ENCODE data around the gene CCL19. TPM values are rescaled to one million over a fixed set of nuclear protein-coding genes. Genes with fewer than 3 reads are reported as not detected.

Gene CCL19
- total RNA-seq, 1 experiment from 2014 or later = not detected

DNA sequence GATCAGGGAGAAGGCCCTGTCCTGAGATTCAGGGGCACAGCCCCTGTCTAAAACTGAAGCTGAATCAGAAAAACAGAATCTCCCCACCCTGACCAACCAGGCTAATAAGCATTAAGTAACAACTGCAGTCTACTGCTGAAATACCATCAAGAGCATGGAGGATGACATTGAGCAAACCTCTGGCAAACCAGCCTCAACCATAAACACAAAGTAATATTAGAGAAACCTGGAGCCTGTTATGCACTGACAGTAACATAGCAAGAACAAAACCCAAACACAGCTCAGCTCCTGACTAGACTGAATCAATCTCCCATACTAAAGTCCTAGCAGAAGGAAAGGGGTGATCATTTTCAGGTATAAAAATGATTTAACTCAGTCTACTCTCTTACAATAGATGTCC is 43.6 kb upstream of the CCL19 start:
- TF ChIP-seq TCF7L2 (IDR thresholded peaks at IDR 0.05; ENCODE audit: borderline replicate concordance, extremely low read depth, insufficient read depth, insufficient read length) (no peak), POLR2A (IDR thresholded peaks at IDR 0.05; ENCODE audit: borderline replicate concordance, extremely low read depth, insufficient read depth, insufficient read length) (no peak), EZH2phosphoT487 (IDR thresholded peaks at IDR 0.05; ENCODE audit: borderline replicate concordance) (no peak), YY1 (IDR thresholded peaks at IDR 0.05; ENCODE audit: extremely low read depth, insufficient replicate concordance, low read depth, low read length) (no peak), CEBPB (IDR thresholded peaks at IDR 0.05; ENCODE audit: low read depth) (no peak), JUND (IDR thresholded peaks at IDR 0.05) (no peak), SIN3A (IDR thresholded peaks at IDR 0.05; ENCODE audit: low read depth) (no peak), ZFX (IDR thresholded peaks at IDR 0.05) (no peak), POLR2AphosphoS5 (IDR thresholded peaks at IDR 0.05; ENCODE audit: low read depth, low read length) (no peak), FOSL1 (IDR thresholded peaks at IDR 0.05; ENCODE audit: low read depth) (no peak), SRF (IDR thresholded peaks at IDR 0.05; ENCODE audit: low read depth) (no peak), ELF1 (IDR thresholded peaks at IDR 0.05; ENCODE audit: borderline replicate concordance, low read depth) (no peak), RAD21 (IDR thresholded peaks at IDR 0.05; ENCODE audit: low read depth) (no peak)
- TF ChIP-seq, protein P1, sequence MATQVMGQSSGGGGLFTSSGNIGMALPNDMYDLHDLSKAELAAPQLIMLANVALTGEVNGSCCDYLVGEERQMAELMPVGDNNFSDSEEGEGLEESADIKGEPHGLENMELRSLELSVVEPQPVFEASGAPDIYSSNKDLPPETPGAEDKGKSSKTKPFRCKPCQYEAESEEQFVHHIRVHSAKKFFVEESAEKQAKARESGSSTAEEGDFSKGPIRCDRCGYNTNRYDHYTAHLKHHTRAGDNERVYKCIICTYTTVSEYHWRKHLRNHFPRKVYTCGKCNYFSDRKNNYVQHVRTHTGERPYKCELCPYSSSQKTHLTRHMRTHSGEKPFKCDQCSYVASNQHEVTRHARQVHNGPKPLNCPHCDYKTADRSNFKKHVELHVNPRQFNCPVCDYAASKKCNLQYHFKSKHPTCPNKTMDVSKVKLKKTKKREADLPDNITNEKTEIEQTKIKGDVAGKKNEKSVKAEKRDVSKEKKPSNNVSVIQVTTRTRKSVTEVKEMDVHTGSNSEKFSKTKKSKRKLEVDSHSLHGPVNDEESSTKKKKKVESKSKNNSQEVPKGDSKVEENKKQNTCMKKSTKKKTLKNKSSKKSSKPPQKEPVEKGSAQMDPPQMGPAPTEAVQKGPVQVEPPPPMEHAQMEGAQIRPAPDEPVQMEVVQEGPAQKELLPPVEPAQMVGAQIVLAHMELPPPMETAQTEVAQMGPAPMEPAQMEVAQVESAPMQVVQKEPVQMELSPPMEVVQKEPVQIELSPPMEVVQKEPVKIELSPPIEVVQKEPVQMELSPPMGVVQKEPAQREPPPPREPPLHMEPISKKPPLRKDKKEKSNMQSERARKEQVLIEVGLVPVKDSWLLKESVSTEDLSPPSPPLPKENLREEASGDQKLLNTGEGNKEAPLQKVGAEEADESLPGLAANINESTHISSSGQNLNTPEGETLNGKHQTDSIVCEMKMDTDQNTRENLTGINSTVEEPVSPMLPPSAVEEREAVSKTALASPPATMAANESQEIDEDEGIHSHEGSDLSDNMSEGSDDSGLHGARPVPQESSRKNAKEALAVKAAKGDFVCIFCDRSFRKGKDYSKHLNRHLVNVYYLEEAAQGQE (IDR thresholded peaks at IDR 0.05; ENCODE audit: low read depth) = no peak
- TF ChIP-seq, protein P2, sequence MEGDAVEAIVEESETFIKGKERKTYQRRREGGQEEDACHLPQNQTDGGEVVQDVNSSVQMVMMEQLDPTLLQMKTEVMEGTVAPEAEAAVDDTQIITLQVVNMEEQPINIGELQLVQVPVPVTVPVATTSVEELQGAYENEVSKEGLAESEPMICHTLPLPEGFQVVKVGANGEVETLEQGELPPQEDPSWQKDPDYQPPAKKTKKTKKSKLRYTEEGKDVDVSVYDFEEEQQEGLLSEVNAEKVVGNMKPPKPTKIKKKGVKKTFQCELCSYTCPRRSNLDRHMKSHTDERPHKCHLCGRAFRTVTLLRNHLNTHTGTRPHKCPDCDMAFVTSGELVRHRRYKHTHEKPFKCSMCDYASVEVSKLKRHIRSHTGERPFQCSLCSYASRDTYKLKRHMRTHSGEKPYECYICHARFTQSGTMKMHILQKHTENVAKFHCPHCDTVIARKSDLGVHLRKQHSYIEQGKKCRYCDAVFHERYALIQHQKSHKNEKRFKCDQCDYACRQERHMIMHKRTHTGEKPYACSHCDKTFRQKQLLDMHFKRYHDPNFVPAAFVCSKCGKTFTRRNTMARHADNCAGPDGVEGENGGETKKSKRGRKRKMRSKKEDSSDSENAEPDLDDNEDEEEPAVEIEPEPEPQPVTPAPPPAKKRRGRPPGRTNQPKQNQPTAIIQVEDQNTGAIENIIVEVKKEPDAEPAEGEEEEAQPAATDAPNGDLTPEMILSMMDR (IDR thresholded peaks at IDR 0.05 in 2 of 3, conservative IDR thresholded peaks at IDR 0.05 in 1 of 3; ENCODE audit: borderline replicate concordance in 1 of 3, insufficient read depth in 1 of 3, low read depth in 2 of 3, low read length in 2 of 3) = no peak
- TF ChIP-seq, protein P3, sequence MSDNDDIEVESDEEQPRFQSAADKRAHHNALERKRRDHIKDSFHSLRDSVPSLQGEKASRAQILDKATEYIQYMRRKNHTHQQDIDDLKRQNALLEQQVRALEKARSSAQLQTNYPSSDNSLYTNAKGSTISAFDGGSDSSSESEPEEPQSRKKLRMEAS (IDR thresholded peaks at IDR 0.05) = no peak
- TF ChIP-seq, protein P4, sequence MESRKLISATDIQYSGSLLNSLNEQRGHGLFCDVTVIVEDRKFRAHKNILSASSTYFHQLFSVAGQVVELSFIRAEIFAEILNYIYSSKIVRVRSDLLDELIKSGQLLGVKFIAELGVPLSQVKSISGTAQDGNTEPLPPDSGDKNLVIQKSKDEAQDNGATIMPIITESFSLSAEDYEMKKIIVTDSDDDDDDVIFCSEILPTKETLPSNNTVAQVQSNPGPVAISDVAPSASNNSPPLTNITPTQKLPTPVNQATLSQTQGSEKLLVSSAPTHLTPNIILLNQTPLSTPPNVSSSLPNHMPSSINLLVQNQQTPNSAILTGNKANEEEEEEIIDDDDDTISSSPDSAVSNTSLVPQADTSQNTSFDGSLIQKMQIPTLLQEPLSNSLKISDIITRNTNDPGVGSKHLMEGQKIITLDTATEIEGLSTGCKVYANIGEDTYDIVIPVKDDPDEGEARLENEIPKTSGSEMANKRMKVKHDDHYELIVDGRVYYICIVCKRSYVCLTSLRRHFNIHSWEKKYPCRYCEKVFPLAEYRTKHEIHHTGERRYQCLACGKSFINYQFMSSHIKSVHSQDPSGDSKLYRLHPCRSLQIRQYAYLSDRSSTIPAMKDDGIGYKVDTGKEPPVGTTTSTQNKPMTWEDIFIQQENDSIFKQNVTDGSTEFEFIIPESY (IDR thresholded peaks at IDR 0.05; ENCODE audit: extremely low read depth, insufficient replicate concordance, low read length) = no peak
- TF ChIP-seq, protein P5, sequence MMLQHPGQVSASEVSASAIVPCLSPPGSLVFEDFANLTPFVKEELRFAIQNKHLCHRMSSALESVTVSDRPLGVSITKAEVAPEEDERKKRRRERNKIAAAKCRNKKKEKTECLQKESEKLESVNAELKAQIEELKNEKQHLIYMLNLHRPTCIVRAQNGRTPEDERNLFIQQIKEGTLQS (IDR thresholded peaks at IDR 0.05) = no peak
- Histone ChIP-seq H3K27me3 (ENCODE audit: insufficient read depth, low read length) (no peaks in the 10 kb centered on the region), H3K4me1 (ENCODE audit: control insufficient read depth in 1 of 2, insufficient read depth in 2 of 2, low read length in 2 of 2) (no peaks in the 10 kb centered on the region), H3K9ac (ENCODE audit: low read length) (no peak overlapping the region), H4K20me1 (ENCODE audit: insufficient read depth) (no peaks in the 10 kb centered on the region), H3K4me2 (ENCODE audit: low read length) (no peak overlapping the region), H2AFZ (ENCODE audit: low read depth, low read length, poor library complexity, severe bottlenecking) (no peak overlapping the region), H3K36me3 (ENCODE audit: control insufficient read depth in 1 of 2, insufficient read depth in 2 of 2, low read length in 2 of 2) (no peaks in the 10 kb centered on the region), H3K9me3 (ENCODE audit: control insufficient read depth in 1 of 2, insufficient read depth in 1 of 2, low read depth in 1 of 2, low read length in 2 of 2) (no peaks in the 10 kb centered on the region), H3K27ac (ENCODE audit: low read depth, low read length) (no peak overlapping the region), H3K9me2 (ENCODE audit: insufficient read depth) (no peaks in the 10 kb centered on the region), H3K4me3 (replicated peaks in 1 of 2; ENCODE audit: low read depth in 1 of 2, low read length in 2 of 2) (no peak overlapping the region), H3K79me2 (ENCODE audit: insufficient read depth, low read length) (no peaks in the 10 kb centered on the region)
- BruUV-seq (replicated peaks) = no TSS peak
- POLR2A ChIA-PET = no interaction called here
- no peak for DNase-seq (ENCODE audit: low read depth, low spot score)
- CTCF ChIA-PET = no interaction called here
- intact Hi-C loops (cut with micrococcal nuclease) = no loop called here
- ATAC-seq = no peak
- RAD21 ChIA-PET (ENCODE audit: low non-redundant PET in 1 of 2, low total read pairs in 2 of 2, uncharacterized antibody in 2 of 2, unreplicated experiment in 2 of 2) = no interaction called here

Data from HCT116 (cell line).